GM21825 (cell line): ENCODE results near the gene FRMD5.
A peak's percentile ranks its signal among the peaks of the same experiment; 100 is the strongest.
"Not testable (repeated sequence)": the region's sequence is repeated elsewhere in the genome, so short reads cannot be mapped to it uniquely, and the experiment has no call there.

Source experiments
- ATAC-seq: cut with Tn5 transposase; IDR thresholded peaks from one replicate; pipeline ENCODE4 v1.9.1; 2021; ENCODE audit warnings: mild to moderate bottlenecking, moderate library complexity; ENCODE audit not compliant: unreplicated experiment

FRMD5 gene

DNA sequence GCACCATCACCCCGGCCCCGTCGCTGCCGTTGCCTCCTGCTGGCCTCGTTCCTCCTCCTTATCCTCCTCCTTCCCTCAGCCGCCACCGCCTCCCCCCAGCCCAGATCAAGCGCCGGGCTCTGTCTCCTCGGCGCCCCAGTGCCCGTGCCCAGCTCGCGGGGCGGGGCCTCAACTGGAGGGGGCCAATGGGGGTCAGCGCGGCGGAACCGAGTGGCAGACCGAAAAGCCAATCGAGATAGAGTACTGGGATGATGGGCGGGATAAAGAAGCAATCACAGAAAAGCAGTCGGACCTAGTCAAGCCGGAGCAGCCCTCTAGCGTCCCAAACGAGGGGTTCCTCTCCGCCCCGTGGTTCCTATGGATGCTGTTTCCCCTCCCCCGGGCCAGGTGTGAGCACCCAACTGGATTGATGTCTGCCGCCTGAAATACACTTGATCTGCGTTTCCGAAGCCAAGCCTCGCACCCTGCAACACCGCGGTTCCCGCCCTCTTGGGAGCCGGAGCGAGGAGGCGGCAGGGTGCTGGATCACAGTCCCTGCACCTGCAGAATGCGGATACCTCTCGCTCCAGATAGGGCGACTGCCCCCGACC, at the start of gene FRMD5:
TSS of gene FRMD5 (minus strand) at position 121 of the 590 bp plus-strand sequence.
- ATAC-seq = peak; percentile 94

GRCh38 chr15:44243829-44244228, 48.8 kb upstream of the FRMD5 start:
- ATAC-seq = no peak

GRCh38 chr15:44243141-44243540, 48.1 kb upstream of the FRMD5 start:
- no peak for ATAC-seq

DNA sequence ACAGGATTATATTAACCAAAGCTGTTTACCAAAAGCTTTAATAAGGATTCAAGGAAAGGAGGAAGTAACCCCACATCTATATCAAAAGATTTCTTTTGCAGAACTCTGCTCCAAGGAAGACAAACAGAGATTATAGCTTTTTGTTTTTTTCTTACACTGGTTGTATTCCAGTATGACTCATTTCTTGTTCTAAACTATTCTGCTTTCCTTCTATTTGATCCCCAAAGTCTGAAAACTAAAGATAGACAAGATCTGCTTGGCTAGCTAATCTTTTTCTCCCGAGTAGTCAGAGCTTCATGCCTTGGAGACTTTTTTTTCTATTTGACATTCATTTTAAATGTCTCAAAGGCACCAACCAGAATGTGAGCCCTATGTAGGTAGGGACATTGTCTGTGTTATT, 36.8 kb upstream of the FRMD5 start:
- ATAC-seq = no peak

- not testable (repeated sequence) for ATAC-seq
Measured at GRCh38 chr15:44229301-44229700, 34.2 kb upstream of the FRMD5 start.

GRCh38 chr15:44227584-44227983, 32.5 kb upstream of the FRMD5 start:
- ATAC-seq = no peak

GRCh38 chr15:44227001-44227400, 31.9 kb upstream of the FRMD5 start:
- not testable (repeated sequence) for ATAC-seq

DNA sequence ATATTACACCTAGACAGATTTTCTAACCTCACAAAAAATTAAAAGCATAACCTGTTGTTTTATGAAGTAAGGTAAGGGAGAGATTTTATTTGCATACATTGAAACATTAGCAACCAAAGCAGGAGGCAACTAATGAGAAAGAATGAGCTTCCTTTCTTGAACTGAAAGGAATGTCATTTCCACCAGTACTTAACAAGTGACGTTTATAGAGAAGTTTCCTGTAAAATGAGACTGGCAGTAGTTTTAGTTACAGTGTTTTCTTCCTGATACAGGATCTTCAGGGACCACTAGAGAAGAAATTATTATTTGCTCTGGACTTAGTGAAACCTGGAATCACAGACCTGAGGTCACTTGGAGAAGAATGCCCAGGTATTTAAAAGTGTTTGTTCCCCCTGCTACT, 27.4 kb upstream of the FRMD5 start:
- ATAC-seq = no peak

- no peak for ATAC-seq
Measured at GRCh38 chr15:44219073-44219472, 24.0 kb upstream of the FRMD5 start.

- no peak for ATAC-seq
Measured at GRCh38 chr15:44216958-44217357, 21.9 kb upstream of the FRMD5 start.

- ATAC-seq = no peak
Measured at GRCh38 chr15:44215594-44215993, 20.5 kb upstream of the FRMD5 start.

GRCh38 chr15:44208956-44209355, 13.9 kb upstream of the FRMD5 start:
- ATAC-seq = no peak

DNA sequence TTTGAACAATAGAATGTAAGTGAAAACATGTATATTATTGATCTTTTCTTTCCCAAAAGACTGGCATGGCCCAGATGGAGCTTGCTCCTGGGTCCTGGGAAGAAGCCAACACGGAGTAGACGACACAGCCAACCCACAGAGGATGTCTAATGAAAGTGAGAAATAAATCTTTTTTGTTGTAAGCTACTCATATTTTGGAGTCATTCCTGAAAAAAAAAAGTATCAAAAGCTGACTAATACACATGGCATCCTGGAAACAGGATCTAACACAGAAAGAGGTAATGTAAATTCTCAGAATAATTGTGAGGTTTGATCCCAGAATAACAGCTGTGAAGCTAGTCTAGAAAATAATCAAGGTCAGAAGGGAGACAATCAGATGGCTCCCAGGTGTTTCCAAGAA, 12.6 kb upstream of the FRMD5 start:
- ATAC-seq = no peak

GRCh38 chr15:44199393-44199792, 4.3 kb upstream of the FRMD5 start:
- ATAC-seq = no peak

GRCh38 chr15:44194323-44195150, 534 bp downstream of the FRMD5 start:
- ATAC-seq = peak; percentile 36

GRCh38 chr15:44193651-44194322, 1.3 kb downstream of the FRMD5 start:
- ATAC-seq = no peak

DNA sequence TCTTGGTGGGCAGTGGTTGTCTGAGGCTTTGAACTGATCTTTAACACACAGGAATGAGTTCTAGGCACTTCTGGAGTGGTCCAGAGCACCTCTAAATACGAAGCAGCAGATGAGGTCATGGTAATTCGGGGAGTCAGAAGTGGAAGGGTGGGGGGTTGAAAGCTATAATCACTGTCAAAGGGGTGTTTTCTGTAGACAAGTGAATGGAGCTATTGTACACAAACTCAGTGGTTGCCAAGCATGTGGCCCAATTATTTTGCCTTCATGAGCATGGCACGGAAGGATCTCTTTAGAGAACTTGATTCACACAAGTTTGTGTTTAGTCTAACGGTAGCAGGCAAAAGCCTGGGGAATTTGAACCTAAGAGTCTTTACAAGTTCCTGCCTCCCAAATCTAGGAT, 6.3 kb downstream of the FRMD5 start:
- ATAC-seq = no peak

DNA sequence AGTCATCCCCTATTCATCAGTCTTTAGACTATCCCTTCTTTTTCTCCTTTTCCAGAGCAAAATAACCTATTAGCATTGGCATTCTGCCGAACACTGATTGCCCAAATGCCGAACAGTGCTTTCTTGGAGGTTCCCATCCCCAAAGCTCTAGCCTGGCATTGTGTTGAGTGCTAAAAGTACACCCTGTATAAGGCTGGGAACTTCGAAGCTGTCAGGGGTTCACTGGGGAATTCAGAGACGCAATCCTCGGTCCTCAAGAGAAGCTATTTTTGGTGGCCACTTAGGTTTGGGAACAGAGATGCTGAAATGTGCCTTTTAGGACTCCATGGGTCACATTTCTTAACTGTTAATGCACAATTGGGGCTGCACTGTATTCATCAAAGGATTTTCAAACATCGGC, 8.4 kb downstream of the FRMD5 start:
- ATAC-seq = no peak

GRCh38 chr15:44183363-44183762, 11.7 kb downstream of the FRMD5 start:
- ATAC-seq = no peak

DNA sequence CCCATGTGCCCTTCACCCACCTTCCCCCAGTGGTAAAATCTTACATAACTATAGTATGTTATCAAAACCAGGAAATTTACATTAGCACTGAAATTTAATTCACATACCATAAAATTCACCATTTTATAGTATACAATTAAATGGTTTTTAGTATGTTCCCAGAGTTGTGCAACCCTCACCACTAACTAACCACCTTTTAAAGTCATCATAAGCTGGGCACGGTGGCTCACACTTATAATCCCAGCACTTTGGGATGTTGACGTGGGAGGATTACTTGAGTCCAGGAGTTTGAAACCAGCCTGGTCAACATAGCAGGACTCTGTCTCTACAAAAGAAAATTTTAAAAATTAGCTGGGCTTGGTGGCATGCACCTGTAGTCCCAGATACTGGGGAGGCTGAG, 13.7 kb downstream of the FRMD5 start:
- no peak for ATAC-seq

GRCh38 chr15:44177139-44177538, 17.9 kb downstream of the FRMD5 start:
- no peak for ATAC-seq

- no peak for ATAC-seq
Measured at GRCh38 chr15:44173813-44174212, 21.3 kb downstream of the FRMD5 start.
